HG02884 (cell line): Measurements from ENCODE around the gene OCA2.
"Not testable (repeated sequence)": the region's sequence is repeated elsewhere in the genome, so short reads cannot be mapped to it uniquely, and the experiment has no call there.

Source experiments
- ATAC-seq: cut with Tn5 transposase; IDR thresholded peaks from one replicate; pipeline ENCODE4 v1.9.1; 2021; ENCODE audit warnings: mild to moderate bottlenecking, moderate library complexity; ENCODE audit not compliant: unreplicated experiment

The OCA2 gene

DNA sequence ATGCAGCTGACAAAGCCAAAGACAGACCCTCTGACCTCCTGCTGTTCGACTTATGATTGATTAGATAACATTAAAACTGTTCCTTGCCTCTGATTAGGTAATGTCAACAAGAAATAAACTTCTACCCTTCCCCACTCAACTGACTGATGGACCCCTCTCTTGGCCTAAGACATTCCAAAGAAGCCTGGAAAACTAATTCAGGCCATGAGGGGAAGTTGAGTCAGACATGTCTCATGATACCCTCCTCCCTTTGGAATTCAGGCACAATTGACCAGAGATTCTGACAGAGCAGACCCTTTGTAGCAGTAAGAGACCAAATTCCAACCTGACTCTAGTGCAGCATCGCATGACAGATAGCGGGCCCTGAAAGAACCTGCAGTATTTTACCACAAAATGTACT, 354.5 kb downstream of the OCA2 start:
- no peak for ATAC-seq

- ATAC-seq: no peak
Observed at GRCh38 chr15:27743638-27744037, 355.5 kb downstream of the OCA2 start.

- ATAC-seq: no peak
Observed at GRCh38 chr15:27742751-27743477, 356.2 kb downstream of the OCA2 start.

GRCh38 chr15:27741226-27741860, 357.8 kb downstream of the OCA2 start:
- no peak for ATAC-seq

DNA sequence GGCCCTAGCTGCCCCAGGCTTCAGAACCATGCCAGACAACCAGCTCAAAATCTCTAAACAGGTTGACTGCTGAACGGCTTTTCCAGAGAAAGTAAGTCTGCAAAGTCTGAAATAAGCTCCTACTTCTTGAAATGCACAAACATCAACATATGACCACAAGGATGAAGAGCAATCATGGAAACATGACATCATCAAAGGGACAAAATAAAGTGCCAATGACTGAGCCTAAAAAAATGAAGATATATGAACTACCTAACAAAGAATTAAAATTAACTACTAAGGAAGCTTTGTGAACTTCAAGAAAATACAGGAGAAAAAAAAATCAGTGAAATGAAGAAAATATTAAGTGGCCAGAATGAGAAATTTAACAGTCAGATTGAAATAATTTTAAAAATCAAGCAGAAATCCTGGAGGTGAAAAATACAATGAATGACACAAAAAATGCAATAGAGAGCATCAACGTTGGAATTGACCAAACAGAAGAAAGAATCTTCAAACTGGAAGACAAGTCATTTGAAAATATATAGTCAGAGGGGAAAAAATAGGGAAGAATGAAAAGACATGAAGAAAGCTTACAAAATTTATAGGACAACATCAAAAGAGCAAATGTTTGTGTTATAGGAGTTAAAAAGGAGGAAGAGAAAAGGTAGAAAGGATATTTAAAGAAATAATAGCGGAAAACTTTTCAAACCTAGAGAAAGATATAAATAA, 364.2 kb downstream of the OCA2 start:
- no peak for ATAC-seq

GRCh38 chr15:27731776-27732175, 367.3 kb downstream of the OCA2 start:
- ATAC-seq: no peak

DNA sequence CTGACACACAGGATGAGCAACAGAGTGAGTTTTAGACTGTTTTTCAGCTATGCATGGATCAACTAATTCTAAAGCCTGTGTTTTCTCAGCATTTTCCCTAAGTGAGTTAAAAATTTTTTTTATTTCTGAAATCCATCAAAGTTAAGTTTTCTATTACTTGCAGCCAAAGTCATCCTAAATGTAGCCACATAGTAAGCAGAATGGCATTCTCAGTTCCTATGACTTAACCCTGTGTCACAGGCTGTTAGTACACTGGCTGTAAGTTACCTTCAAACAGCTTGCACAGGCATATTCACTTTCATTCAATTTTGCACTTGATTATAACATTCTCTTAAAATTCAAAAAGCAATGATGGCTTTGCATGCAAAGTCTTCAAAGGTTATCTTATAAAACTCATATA, 368.2 kb downstream of the OCA2 start:
- ATAC-seq: no peak

DNA sequence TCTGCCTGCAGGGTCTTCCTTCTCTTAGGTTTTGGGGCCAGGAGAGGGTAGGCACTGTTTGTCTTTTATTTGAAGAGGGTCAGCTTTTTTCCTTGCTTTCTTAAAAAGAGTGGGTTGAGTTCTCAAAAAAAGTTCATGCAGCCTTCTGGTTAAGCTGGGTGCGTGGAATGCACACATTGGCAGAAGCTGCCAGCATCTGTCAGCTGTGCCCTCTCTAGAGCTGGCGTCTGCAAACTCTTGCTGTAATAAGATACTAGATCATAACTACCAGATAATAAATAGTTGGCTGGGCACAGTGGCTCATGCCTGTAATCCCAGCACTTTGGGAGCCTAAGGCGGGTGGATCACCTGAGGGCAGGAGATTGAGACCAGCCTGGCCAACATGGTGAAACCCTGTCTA, 373.4 kb downstream of the OCA2 start:
- ATAC-seq: no peak

GRCh38 chr15:27723821-27724220, 375.3 kb downstream of the OCA2 start:
- ATAC-seq: no peak

GRCh38 chr15:27722102-27722501, 377.0 kb downstream of the OCA2 start:
- no peak for ATAC-seq

DNA sequence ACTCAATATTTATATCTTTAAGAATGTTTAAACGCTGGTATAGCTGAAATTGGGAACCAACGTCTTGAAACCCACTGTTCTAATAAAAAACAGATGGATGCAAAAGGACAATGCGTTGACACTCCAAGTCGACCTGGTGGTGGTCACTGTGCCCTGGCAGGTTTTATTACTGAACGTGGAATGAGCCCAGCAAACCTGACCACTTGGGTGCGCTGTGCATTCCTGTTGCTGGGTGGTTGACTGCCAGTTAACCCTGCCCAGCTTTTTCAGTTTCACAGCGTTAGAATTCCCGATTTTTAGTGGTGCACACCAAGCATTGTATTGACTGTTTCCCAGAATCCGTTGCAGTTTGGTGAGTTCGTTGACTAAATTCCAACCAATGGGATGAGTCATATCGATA, 384.4 kb downstream of the OCA2 start:
- no peak for ATAC-seq

GRCh38 chr15:27713850-27714249, 385.3 kb downstream of the OCA2 start:
- not testable (repeated sequence) for ATAC-seq

GRCh38 chr15:27707257-27707656, 391.9 kb downstream of the OCA2 start:
- no peak for ATAC-seq

DNA sequence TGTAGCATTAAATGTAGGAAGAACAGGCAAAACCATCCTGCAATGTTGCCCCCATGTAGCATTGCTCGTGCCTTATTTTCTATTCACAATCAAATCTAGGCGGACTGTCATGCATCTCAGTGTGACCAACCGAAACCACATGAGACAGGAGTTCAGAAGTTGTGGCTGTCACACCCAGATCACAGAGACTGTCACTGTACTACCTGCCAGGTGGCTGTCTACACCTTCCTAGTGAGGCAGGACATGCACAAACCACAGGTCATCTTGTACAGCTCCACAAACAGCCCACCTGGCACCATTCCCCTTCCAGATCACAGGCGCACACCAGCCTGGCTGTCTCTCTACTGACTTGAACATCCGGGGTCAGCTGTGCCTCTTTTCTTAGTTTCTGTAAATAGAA, 392.8 kb downstream of the OCA2 start:
- no peak for ATAC-seq

DNA sequence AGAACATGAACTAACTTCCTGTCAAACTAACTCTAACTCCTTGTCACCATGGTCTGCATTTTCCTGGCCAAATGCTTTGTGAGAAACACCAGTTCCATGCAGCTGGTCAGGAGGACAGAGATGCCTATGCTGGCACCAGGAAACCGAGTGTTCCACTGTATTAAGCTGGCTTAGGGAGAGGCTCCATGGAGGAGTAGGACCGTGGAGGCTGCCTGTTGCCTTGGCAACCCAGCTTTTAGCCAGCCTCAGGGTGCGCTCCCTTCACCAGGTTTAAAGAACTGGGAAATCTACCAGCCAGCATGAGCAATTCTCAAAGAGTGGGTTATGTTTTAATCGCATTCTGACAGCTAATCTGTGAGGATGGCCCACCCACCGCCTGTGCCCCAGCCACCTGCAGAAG, 394.1 kb downstream of the OCA2 start:
- no peak for ATAC-seq
